GM12878 (cell line): ENCODE results near the gene LASP1NB.

Source experiments
- ATAC-seq: fragments of 200-7000 bp; cut with Tn5 transposase; 3 replicates; pipeline ENCODE4 v1.9.1; 2020; ENCODE audit warnings: mild to moderate bottlenecking, moderate library complexity
- BruUV-seq: library from RNA; stranded (reverse); fragments of 400-500 nt; replicated peaks from 2 replicates; lab custom pipeline; 2021; lab: Mats Ljungman, UMichigan
- CTCF ChIA-PET: fragments of 300-600 bp; sonication (Branson Sonifier 250); formaldehyde crosslinking; extraction: SDS; loops from one replicate; lab custom pipeline; 2021; ENCODE audit warnings: inconsistent platforms; lab: Yijun Ruan, JAX
- POLR2A ChIA-PET: fragments of 350-600 bp; formaldehyde crosslinking; extraction: SDS; loops from one replicate; lab custom pipeline; 2021; ENCODE audit warnings: inconsistent platforms; lab: Charles Lee
- RAD21 ChIA-PET: fragments of 300-600 bp; sonication (Branson Sonifier 250); formaldehyde crosslinking; loops from one replicate; lab custom pipeline; 2023; ENCODE audit warnings: antibody characterized with exemption; ENCODE audit not compliant: unreplicated experiment; lab: Charles Lee
- SMC1A ChIA-PET: fragments of 300-600 bp; sonication (Branson Sonifier 250); formaldehyde crosslinking; loops from one replicate; lab custom pipeline; 2023; ENCODE audit not compliant: unreplicated experiment, uncharacterized antibody; lab: Charles Lee
- DNase-seq: peaks from one replicate; pipeline ENCODE4 v3.0.0-alpha.2; 2011; ENCODE audit warnings: low read depth, low spot score
- FAIRE-seq: peaks from 3 replicates; lab custom pipeline; 2011; peaks lifted over from hg19 to GRCh38; lab: Jason Lieb, UNC
- H2AFZ ChIP-seq: 2 replicates; pipeline ENCODE4 v1.6.0; 2011; ENCODE audit warnings: low read depth, low read length, control low read depth; ENCODE audit not compliant: control insufficient read depth
- H3K27ac ChIP-seq: 2 replicates; pipeline ENCODE4 v1.5.1; 2011; ENCODE audit warnings: control low read depth; ENCODE audit not compliant: control insufficient read depth, insufficient read depth
- H3K27me3 ChIP-seq, 2 experiments: replicated peaks in 1 of 2; 2 replicates each; pipeline versions ENCODE4 v1.6.0 to v1.6.1; 2011; ENCODE audit warnings: low read length in 1 of 2; ENCODE audit not compliant: control insufficient read depth in 2 of 2, insufficient read depth in 2 of 2
- H3K36me3 ChIP-seq, 2 experiments: 2 replicates each; pipeline ENCODE4 v1.5.1; 2011; ENCODE audit warnings: low read length in 1 of 2; ENCODE audit not compliant: control insufficient read depth in 2 of 2, insufficient read depth in 2 of 2
- H3K4me1 ChIP-seq: 2 replicates; pipeline ENCODE4 v1.6.1; 2011; ENCODE audit warnings: mild to moderate bottlenecking, low read length, moderate library complexity, mixed read lengths; ENCODE audit not compliant: control insufficient read depth, insufficient read depth
- H3K4me2 ChIP-seq: 2 replicates; pipeline ENCODE4 v1.6.0; 2011; ENCODE audit warnings: control low read depth; ENCODE audit not compliant: control insufficient read depth, insufficient read depth
- H3K4me3 ChIP-seq: fragments of 200-600 bp; sonication (generic); 2 replicates; pipeline ENCODE4 v1.5.1; 2016
- H3K79me2 ChIP-seq: 2 replicates; pipeline ENCODE4 v1.6.0; 2011; ENCODE audit warnings: low read length; ENCODE audit not compliant: control insufficient read depth, insufficient read depth
- H3K9ac ChIP-seq: 2 replicates; pipeline ENCODE4 v1.8.0; 2011; ENCODE audit warnings: low read length, control low read depth, mixed read lengths; ENCODE audit not compliant: control insufficient read depth, insufficient read depth
- H3K9me3 ChIP-seq: replicated peaks from 3 replicates; pipeline ENCODE4 v1.5.1; 2011; ENCODE audit warnings: mild to moderate bottlenecking, low read length; ENCODE audit not compliant: control insufficient read depth, insufficient read depth
- H4K20me1 ChIP-seq: 2 replicates; pipeline ENCODE4 v1.6.0; 2011; ENCODE audit not compliant: control insufficient read depth, insufficient read depth
- CREM ChIP-seq: IDR thresholded peaks from 2 replicates; pipeline ENCODE4 v1.6.1; 2014; ENCODE audit warnings: antibody characterized with exemption, low read depth
- IKZF1 ChIP-seq: fragments of 450-650 bp; conservative IDR thresholded peaks from 2 replicates; pipeline ENCODE4 v1.6.1; 2017; ENCODE audit warnings: antibody characterized with exemption, mild to moderate bottlenecking
- JUNB ChIP-seq: IDR thresholded peaks from 2 replicates; pipeline ENCODE4 v1.6.1; 2016; ENCODE audit warnings: antibody characterized with exemption, mild to moderate bottlenecking
- NRF1 ChIP-seq: conservative IDR thresholded peaks from 2 replicates; pipeline ENCODE4 v1.6.1; 2011; ENCODE audit warnings: mild to moderate bottlenecking, low read depth, low read length, improper control_type of control experiment
- PAX8 ChIP-seq: fragments of 450-650 bp; IDR thresholded peaks from 2 replicates; pipeline ENCODE4 v1.6.1; 2017; ENCODE audit warnings: mild to moderate bottlenecking, moderate library complexity
- POLR2A ChIP-seq: IDR thresholded peaks from 2 replicates; pipeline ENCODE4 v1.6.1; 2011; ENCODE audit warnings: low read depth, mild to moderate bottlenecking, low read length
- SMAD1 ChIP-seq: fragments of 450-650 bp; IDR thresholded peaks from 2 replicates; pipeline ENCODE4 v1.6.1; 2018; ENCODE audit warnings: mild to moderate bottlenecking, low read depth; ENCODE audit not compliant: partially characterized antibody
- SUZ12 ChIP-seq: fragments of 200-600 bp; sonication (generic); IDR thresholded peaks from one replicate; pipeline ENCODE4 v1.6.1; 2018; ENCODE audit warnings: antibody characterized with exemption, mild to moderate bottlenecking; ENCODE audit not compliant: unreplicated experiment
- TARDBP ChIP-seq: IDR thresholded peaks from 2 replicates; pipeline ENCODE4 v1.6.1; 2016; ENCODE audit warnings: borderline replicate concordance
- ZNF274 ChIP-seq: IDR thresholded peaks from one replicate; pipeline ENCODE4 v1.8.0; 2011; ENCODE audit not compliant: insufficient read length, insufficient read depth
- WGBS: methylation state at CpG from one replicate; pipeline ENCODE4 v1.1.6; 2016; ENCODE audit warnings: low lambda C conversion rate; ENCODE audit not compliant: insufficient replicate concordance, insufficient coverage; ENCODE audit errors: missing lambda C conversion rate; 5-methylcytosine and 5-hydroxymethylcytosine counted together
- in situ Hi-C: fragments of 300-500 bp; cut with MboI; formaldehyde crosslinking; loops from 9 replicates; pipeline ENCODE4 v1.14.3; 2018; ENCODE audit warnings: mixed read lengths
- intact Hi-C: fragments of 100-400 bp; cut with micrococcal nuclease; formaldehyde crosslinking; loops from one replicate; pipeline ENCODE4 v1.14.2; 2022; ENCODE audit not compliant: unreplicated experiment
- TF ChIP-seq, protein P1 (sequence below): fragments of 450-650 bp; IDR thresholded peaks from 2 replicates; pipeline ENCODE4 v1.6.1; 2016; ENCODE audit warnings: mild to moderate bottlenecking, moderate library complexity, borderline replicate concordance
- TF ChIP-seq, protein P2 (sequence below): IDR thresholded peaks from 2 replicates; pipeline ENCODE4 v1.6.1; 2012; ENCODE audit warnings: low read length, inconsistent platforms
- TF ChIP-seq, protein P3 (sequence below): fragments of 450-650 bp; conservative IDR thresholded peaks from 2 replicates; pipeline ENCODE4 v1.6.1; 2017; ENCODE audit warnings: mild to moderate bottlenecking, moderate library complexity
- TF ChIP-seq, protein P4 (sequence below): fragments of 450-650 bp; IDR thresholded peaks from 2 replicates; pipeline ENCODE4 v1.6.1; 2017; ENCODE audit warnings: borderline replicate concordance

Gene LASP1NB

DNA sequence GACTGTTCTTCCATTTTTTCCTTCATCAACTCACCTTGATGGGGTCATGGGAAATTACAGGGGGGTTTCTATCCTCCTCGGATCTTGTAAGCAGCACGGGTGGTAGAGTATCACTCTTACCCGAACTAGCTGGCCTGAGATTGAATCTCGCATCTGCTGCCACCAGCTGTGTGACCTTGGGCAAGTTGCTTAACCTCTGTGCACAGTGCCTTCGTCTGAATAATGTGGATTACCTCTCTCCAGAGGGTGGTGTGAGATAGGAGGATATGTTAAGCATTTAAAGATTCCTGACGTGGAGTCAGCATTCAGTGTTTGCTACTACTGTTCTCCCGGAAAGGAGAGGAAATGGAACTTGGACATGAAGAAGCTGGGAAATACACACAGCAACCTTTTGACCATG is 31.1 kb upstream of the LASP1NB start (continued):
- TF ChIP-seq, protein P1, sequence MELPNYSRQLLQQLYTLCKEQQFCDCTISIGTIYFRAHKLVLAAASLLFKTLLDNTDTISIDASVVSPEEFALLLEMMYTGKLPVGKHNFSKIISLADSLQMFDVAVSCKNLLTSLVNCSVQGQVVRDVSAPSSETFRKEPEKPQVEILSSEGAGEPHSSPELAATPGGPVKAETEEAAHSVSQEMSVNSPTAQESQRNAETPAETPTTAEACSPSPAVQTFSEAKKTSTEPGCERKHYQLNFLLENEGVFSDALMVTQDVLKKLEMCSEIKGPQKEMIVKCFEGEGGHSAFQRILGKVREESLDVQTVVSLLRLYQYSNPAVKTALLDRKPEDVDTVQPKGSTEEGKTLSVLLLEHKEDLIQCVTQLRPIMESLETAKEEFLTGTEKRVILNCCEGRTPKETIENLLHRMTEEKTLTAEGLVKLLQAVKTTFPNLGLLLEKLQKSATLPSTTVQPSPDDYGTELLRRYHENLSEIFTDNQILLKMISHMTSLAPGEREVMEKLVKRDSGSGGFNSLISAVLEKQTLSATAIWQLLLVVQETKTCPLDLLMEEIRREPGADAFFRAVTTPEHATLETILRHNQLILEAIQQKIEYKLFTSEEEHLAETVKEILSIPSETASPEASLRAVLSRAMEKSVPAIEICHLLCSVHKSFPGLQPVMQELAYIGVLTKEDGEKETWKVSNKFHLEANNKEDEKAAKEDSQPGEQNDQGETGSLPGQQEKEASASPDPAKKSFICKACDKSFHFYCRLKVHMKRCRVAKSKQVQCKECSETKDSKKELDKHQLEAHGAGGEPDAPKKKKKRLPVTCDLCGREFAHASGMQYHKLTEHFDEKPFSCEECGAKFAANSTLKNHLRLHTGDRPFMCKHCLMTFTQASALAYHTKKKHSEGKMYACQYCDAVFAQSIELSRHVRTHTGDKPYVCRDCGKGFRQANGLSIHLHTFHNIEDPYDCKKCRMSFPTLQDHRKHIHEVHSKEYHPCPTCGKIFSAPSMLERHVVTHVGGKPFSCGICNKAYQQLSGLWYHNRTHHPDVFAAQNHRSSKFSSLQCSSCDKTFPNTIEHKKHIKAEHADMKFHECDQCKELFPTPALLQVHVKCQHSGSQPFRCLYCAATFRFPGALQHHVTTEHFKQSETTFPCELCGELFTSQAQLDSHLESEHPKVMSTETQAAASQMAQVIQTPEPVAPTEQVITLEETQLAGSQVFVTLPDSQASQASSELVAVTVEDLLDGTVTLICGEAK: no peak
- no peak for TF ChIP-seq ZNF274
- no peak for TF ChIP-seq CREM
- no peak for TF ChIP-seq JUNB
- TF ChIP-seq PAX8: no peak
- TF ChIP-seq NRF1: no peak
- no peak for TF ChIP-seq SMAD1
- TF ChIP-seq, all 136 proteins: peak for 0

DNA sequence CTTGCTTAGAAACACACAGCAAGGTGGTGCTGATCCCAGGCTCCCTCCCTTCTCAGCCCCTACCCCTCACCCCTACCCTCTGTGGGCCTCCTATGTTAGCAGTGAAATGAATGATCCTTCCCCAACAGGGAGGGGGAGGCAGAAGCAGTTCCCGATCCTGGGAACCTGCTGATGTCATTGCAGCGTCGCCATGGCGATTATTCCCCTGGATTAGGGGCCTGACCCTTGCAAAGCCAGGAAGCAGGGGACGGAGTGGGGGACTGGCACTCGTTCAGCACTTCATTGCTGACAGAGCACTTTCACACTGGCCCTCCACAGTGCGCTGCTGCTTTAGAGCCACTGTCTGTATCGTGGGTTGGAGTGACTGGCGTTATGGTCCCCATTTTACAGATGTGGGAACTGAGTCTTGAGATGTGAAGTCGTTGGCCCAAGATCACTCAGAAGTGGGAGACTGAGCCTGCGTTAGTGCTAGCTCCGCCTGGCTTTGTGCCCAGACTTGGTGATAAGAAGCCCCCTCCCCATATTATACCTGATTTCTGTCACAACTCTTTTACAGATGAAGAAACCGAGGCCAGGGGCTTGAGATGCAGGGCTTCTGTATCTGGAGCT is 29.0 kb upstream of the LASP1NB start:
- FAIRE-seq: no peak
- Histone ChIP-seq H3K27me3 (no peaks in the 10 kb centered on the region), H3K9me3 (no peaks in the 10 kb centered on the region; the same call in 2 of the 3 replicates), H4K20me1 (no peaks in the 10 kb centered on the region), H3K4me2 (no peak overlapping the region), H3K9ac (no peak overlapping the region), H3K4me1 (peaks cover 28% of the 10 kb centered on the region), H3K4me3 (no peak overlapping the region), H2AFZ (no peak overlapping the region), H3K36me3 (peaks cover 22 to 34% of the 10 kb centered on the region in 2 experiments), H3K27ac (no peak overlapping the region), H3K79me2 (peaks cover 4% of the 10 kb centered on the region)
- in situ Hi-C loops: no loop called here
- intact Hi-C loops: no loop called here
- ChIA-PET CTCF (no interaction called here), POLR2A (interaction anchor here (0.9 kb wide), 1 partner anchor 42 kb away, joined by 4 read pairs; no protein-coding TSS in a partner anchor), RAD21 (no interaction called here), SMC1A (no interaction called here)
- TF ChIP-seq, protein P2, sequence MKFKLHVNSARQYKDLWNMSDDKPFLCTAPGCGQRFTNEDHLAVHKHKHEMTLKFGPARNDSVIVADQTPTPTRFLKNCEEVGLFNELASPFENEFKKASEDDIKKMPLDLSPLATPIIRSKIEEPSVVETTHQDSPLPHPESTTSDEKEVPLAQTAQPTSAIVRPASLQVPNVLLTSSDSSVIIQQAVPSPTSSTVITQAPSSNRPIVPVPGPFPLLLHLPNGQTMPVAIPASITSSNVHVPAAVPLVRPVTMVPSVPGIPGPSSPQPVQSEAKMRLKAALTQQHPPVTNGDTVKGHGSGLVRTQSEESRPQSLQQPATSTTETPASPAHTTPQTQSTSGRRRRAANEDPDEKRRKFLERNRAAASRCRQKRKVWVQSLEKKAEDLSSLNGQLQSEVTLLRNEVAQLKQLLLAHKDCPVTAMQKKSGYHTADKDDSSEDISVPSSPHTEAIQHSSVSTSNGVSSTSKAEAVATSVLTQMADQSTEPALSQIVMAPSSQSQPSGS: no peak
- TF ChIP-seq POLR2A (peak; percentile 50; the same call in 1 of the 2 replicates), SUZ12 (no peak), TARDBP (no peak), IKZF1 (no peak)
- TF ChIP-seq, protein P3, sequence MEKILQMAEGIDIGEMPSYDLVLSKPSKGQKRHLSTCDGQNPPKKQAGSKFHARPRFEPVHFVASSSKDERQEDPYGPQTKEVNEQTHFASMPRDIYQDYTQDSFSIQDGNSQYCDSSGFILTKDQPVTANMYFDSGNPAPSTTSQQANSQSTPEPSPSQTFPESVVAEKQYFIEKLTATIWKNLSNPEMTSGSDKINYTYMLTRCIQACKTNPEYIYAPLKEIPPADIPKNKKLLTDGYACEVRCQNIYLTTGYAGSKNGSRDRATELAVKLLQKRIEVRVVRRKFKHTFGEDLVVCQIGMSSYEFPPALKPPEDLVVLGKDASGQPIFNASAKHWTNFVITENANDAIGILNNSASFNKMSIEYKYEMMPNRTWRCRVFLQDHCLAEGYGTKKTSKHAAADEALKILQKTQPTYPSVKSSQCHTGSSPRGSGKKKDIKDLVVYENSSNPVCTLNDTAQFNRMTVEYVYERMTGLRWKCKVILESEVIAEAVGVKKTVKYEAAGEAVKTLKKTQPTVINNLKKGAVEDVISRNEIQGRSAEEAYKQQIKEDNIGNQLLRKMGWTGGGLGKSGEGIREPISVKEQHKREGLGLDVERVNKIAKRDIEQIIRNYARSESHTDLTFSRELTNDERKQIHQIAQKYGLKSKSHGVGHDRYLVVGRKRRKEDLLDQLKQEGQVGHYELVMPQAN: no peak
- TF ChIP-seq, protein P4, sequence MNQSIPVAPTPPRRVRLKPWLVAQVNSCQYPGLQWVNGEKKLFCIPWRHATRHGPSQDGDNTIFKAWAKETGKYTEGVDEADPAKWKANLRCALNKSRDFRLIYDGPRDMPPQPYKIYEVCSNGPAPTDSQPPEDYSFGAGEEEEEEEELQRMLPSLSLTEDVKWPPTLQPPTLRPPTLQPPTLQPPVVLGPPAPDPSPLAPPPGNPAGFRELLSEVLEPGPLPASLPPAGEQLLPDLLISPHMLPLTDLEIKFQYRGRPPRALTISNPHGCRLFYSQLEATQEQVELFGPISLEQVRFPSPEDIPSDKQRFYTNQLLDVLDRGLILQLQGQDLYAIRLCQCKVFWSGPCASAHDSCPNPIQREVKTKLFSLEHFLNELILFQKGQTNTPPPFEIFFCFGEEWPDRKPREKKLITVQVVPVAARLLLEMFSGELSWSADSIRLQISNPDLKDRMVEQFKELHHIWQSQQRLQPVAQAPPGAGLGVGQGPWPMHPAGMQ: no peak
- no peak for DNase-seq
- no peak for ATAC-seq
- no TSS peak for BruUV-seq
- 91% methylated on average over 13 of the region's 13 CpGs for WGBS
